RKO (cell line): ENCODE measurements around the gene BMP6.

ENCODE experiments used
- DNase-seq: peaks from one replicate; pipeline ENCODE4 v3.0.0-alpha.2; 2016; ENCODE audit warnings: low spot score

The BMP6 gene

GRCh38 chr6:7720346-7720745, 5.6 kb upstream of the BMP6 start:
- DNase-seq, result no peak

DNA sequence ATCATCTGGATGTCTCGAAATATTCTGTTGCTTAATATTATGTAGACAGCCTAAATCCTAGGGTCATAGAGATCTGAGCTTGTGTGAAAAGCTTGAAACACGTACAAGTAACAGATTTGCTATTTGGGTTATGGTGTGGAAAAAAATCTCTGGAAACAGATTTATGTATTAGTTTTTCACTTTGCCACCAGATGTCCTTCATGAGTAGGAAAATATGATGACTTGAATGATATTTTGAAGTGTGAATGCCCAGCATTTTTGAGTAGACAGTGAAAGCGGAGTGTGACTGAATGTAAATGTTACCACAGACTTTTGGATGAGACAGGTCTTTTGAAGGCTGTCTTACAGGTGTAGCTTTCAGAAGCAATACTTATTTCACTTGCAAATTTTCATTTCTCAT, 4.2 kb upstream of the BMP6 start:
- DNase-seq, result peak; percentile 76

DNA sequence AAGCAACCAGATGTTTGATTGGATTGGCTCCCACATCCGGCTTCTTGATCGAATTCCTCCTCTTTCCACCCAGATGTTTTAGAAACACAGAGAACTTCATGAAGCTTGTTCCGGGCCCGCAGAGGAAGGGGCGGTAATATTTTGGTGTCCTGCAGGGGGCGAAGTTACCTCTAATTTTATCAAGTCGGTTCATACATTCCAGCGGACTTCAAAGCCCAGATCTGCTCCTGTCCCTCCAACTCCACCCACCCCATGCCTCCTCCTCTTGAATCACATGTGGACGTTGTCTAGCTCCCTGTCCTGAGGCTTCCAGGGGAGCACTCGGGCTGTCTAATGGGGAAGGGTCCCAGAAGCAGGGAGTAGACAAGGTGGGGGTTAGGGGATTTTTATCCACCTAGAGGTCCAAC, 2.9 kb upstream of the BMP6 start:
- DNase-seq, result peak; percentile 61

DNA sequence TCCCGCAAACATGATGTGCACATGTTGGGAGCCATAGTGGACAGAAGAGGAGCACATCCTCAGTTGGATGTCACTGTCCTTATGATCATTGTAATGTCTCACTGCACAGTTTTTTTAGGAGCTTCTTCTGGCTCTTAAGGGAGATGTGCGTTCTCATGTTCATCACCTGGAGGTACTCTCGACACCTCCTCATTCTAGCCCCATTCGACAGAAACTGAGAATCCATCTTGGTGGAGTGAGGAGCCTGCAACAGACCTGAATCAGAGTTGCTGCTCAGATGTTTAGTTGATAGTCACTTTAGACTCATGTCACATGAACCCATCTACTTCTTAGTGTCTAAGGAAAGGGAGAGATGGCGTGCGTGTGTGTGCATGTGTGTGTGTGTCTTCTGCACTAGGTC, 2.3 kb upstream of the BMP6 start:
- no peak for DNase-seq

- DNase-seq, result no peak
These were observed 487 bp upstream of the BMP6 start for GRCh38 chr6:7725412-7725811.

GRCh38 chr6:7726416-7727085, 652 bp downstream of the BMP6 start:
- DNase-seq, result no peak

DNA sequence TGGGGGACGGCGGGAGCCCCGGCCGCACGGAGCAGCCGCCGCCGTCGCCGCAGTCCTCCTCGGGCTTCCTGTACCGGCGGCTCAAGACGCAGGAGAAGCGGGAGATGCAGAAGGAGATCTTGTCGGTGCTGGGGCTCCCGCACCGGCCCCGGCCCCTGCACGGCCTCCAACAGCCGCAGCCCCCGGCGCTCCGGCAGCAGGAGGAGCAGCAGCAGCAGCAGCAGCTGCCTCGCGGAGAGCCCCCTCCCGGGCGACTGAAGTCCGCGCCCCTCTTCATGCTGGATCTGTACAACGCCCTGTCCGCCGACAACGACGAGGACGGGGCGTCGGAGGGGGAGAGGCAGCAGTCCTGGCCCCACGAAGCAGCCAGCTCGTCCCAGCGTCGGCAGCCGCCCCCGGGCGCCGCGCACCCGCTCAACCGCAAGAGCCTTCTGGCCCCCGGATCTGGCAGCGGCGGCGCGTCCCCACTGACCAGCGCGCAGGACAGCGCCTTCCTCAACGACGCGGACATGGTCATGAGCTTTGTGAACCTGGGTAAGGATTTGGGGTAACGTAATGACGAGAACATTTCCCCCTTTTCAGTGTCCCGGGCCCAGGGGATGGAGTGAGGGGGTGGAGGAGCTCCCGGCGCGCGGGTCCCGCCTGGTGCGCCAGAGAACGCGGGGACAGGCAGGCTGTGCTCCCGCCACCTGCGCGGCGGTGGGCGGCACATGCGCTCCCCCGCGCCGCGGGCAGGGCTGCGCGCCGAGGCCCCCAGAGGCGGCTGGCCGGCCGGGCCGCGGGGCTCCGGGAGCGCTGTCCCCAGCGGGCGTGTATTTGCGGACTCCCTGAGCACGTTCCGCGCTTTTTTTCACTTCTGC, 1.4 kb downstream of the BMP6 start:
- no peak for DNase-seq

- no peak for DNase-seq
These were observed 2.3 kb downstream of the BMP6 start for GRCh38 chr6:7727946-7728854.

- DNase-seq, result no peak
These were observed 3.1 kb downstream of the BMP6 start for GRCh38 chr6:7728855-7729590.

- DNase-seq, result peak; percentile 31
These were observed 4.3 kb downstream of the BMP6 start for GRCh38 chr6:7730001-7730783.

DNA sequence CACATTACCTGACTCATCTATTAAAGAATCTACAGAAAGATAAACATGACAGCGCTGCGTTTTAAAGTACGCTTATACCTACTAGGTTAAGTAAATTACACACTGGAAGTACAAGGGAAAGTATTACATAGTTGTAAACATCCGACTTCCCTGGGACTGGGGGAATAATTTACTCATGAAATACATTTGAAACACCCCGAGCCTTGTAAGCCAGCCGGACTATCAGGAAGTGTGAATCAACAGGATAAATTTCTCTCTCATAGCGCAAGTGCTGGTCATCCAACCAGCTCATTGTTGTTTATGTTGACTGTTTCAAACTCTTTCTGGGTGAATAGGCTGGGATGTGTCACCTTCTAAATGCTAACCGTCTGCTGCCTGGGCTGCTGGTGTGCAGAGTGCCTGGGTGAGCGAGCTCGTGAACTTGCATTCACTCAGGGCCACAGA, 4.9 kb downstream of the BMP6 start:
- DNase-seq, result peak; percentile 99

DNA sequence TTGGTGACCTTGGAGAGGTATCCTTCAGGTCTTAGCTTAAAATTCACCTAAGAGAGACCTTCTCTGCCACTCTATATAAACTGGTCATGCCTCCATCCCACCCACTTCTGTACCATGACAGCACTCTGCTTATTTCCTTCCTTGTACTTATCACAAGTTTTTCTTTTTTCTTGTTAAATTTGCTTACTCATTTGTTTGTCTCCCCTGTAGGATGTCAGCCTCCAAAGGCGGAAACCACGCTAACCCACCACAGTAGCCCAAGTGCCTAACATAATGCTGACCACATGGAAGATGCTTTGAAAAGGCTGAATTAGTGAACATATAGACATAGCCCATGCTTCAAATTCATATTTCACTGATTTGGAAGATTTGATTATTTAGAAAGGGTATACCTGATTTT, 5.4 kb downstream of the BMP6 start:
- DNase-seq, result no peak

GRCh38 chr6:7732228-7732627, 6.3 kb downstream of the BMP6 start:
- DNase-seq, result no peak

GRCh38 chr6:7734707-7735383, 8.9 kb downstream of the BMP6 start:
- no peak for DNase-seq

GRCh38 chr6:7737106-7737505, 11.2 kb downstream of the BMP6 start:
- DNase-seq, result no peak

GRCh38 chr6:7737867-7738266, 12.0 kb downstream of the BMP6 start:
- no peak for DNase-seq

DNA sequence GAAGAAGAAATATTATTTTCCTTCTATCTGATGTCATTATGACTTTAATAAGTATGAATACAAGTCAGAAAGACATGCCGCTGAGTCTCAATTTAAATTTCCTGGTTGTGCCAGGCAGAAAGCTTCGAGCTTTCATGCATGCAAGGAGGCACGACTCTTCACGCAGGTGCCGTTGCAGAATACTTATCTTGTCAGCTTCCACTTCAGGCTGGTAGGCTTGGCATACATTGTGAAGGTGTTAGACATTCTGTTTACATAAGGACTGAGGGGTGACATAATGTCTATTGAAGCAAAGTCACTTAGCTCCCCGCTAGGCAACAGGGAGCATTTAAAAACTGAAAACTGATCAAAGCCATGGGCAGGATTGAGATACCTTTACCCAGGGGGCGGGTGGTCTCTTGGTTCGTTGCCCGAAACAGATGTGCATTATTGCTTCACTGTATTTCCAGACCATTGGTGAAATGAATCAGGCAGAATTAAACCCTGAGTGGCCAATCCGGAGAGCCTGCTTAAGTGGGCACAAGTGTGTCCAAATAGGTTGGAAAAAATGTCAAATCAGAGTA, 16.4 kb downstream of the BMP6 start:
- DNase-seq, result no peak

- no peak for DNase-seq
These were observed 20.0 kb downstream of the BMP6 start for GRCh38 chr6:7745942-7746341.

GRCh38 chr6:7747016-7747415, 21.1 kb downstream of the BMP6 start:
- DNase-seq, result no peak

GRCh38 chr6:7747433-7747832, 21.5 kb downstream of the BMP6 start:
- DNase-seq, result no peak
